GM12873 (cell line): ENCODE results near the gene ZC3H14.

Experiments
- CTCF ChIP-seq: IDR thresholded peaks from 2 replicates; pipeline ENCODE4 v1.5.1; 2012; ENCODE audit warnings: low read depth, mild to moderate bottlenecking, moderate library complexity, low read length, control low read depth; ENCODE audit not compliant: insufficient read depth; ENCODE audit errors: missing control alignments

ZC3H14 gene

GRCh38 chr14:88546621-88547385 is 16.0 kb upstream of the ZC3H14 start:
- no peak for TF ChIP-seq CTCF

GRCh38 chr14:88547386-88547780 is 15.5 kb upstream of the ZC3H14 start:
- no peak for TF ChIP-seq CTCF

- TF ChIP-seq CTCF: no peak
These were observed 12.8 kb upstream of the ZC3H14 start for GRCh38 chr14:88550078-88550477.

GRCh38 chr14:88551094-88551870 is 11.6 kb upstream of the ZC3H14 start:
- no peak for TF ChIP-seq CTCF

- no peak for TF ChIP-seq CTCF
These were observed 10.8 kb upstream of the ZC3H14 start for GRCh38 chr14:88551980-88552431.

- no peak for TF ChIP-seq CTCF
These were observed 10.0 kb upstream of the ZC3H14 start for GRCh38 chr14:88552876-88553275.

- no peak for TF ChIP-seq CTCF
These were observed 8.9 kb upstream of the ZC3H14 start for GRCh38 chr14:88553886-88554456.
